K562 treated with DMSO at 1 percent for 4 hours (cell line): ENCODE measurements around the gene KRTCAP2. TPM values are rescaled to one million over a fixed set of nuclear protein-coding genes. Genes with fewer than 3 reads are reported as not detected.

Experiments used
- total RNA-seq: library from RNA; unstranded; fragments of 300-600 nt; gene quantifications from 2 replicates; pipeline ENCODE4 v1.2.3, GENCODE V29; 2022; ENCODE audit not compliant: insufficient read depth

KRTCAP2 gene
- 290 and 308 TPM in 2 replicates for total RNA-seq

DNA sequence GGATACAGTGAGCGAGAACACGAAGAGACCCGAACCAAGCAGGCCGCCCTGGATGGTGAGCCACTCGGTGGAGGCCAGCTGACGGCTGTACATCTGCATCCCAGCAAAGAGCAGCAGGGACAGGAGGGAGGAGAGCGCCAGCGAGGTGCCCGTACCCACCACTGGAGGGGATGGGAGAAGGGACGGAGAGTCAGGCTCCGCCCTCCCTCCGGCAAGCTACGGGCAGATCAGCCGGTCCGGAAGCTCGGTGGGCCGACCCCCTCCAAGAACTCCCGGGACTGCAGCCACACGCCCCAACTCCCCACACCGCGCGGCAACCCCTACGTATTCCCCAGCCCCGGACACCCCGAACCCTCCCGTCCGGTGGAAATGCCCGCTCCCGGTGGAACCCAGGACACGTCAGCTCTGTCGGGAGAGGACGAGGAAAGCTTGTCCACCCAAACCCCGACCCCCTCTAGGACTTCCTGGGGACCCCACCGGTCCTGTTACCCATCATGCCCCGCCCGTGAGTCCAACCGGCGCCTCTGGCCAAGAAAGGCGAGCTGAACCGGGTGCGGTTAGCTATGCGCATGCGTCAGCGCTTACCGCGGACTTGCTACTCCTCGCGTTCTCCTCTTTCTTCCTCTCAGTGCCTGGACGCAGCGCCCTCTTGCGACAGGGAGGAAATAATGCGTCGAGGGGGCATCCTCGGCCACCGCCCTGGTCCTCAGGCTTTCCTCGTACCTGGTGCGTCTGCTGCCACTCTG is at the start of gene KRTCAP2:
Gene KRTCAP2, minus strand, starts transcription at position 573 of the 746 bp plus-strand sequence. Its CDS starts 80 bp downstream, at position 493.

GRCh38 chr1:155208541-155209311 is 35.6 kb upstream of the KRTCAP2 start, which contains the start of gene MTX1:
TSS of gene MTX1 (plus strand) at chr1:155208695. CDS start at chr1:155208805, 110 bp downstream.

GRCh38 chr1:155207806-155208540 is 34.9 kb upstream of the KRTCAP2 start, which contains the start of gene THBS3:
TSS of gene THBS3 (minus strand) at chr1:155207897. CDS start at chr1:155207876, 21 bp downstream.

DNA sequence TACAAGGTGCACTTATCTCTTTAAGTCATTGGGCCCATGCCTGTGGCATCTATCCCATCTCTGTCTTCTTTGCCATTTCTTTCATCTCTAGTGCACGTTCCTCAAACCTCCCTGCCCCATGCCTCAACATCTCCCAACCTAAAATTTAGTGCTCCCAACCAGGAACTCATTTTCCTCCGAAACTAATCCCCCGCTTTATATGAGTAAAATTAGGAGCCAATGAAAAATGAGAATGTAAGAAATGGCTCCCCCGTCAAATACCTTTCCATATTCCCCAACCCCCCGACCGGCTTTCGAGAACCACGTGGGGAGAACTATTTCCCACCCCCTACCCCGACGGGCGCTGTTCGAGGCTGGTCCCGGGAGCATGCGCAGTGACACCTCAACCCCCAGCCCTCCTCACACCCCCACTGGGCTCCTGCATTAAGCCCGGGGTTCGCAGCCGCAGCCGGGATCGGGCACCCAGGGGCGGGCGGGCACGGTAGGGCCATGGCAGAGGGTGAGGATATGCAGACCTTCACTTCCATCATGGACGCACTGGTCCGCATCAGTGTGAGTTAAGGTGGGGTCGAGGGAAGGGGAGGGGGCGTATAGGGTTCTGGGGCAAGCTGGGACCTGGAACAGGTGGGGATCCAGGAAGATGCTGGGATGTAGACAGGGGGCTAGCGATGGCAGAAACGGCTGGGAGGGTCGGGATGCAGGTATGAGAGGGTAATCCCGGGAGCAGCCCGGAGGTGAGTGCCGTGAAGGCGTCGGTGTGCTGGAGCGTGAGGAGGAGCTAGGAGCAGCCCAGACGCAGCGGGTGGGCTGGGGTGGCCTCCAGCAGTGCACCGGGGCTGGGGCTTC is 597 bp upstream of the KRTCAP2 start, which contains the start of gene TRIM46:
Gene TRIM46, plus strand, starts transcription at position 372 of the 846 bp plus-strand sequence. Its CDS starts 118 bp downstream, at position 490.

DNA sequence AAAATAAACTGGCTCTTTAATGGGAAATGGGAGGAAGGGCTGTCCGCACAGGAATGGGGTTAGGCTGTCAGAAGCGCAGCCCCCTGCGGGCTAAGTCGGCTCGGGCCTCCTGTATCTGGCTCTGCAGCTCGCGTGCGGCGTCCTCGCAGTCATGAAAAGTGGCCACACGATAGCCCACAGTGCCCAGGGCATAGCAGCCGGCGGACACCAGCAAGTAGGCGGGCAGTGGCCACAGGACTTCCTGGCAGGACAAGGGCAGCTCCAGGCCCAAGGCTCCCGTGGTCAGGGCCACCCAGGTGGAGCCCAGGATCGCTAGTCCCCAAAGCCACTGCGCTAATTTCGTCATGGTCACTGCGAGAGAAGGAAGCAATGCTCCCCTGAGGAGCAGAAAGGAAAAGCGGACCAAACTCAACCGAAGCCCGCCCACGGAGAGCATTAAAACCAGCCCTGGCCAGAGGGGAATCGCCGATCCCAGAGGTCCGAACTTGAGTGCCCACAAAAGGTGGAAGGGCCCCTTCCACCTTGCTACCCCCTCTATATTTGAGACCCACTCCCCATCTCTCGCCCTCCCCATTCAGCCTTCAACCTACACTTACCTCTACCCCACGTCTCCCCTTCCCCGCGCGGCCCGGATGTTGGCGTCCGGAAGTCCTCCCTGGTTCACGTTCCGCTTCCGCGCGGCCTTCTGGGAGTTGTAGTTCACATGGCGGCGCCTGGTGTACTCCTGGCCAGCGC is 33.0 kb downstream of the KRTCAP2 start, which contains the start of gene DPM3:
Gene DPM3, minus strand, starts transcription at position 637 of the 735 bp plus-strand sequence. Its CDS starts 291 bp downstream, at position 346.

DNA sequence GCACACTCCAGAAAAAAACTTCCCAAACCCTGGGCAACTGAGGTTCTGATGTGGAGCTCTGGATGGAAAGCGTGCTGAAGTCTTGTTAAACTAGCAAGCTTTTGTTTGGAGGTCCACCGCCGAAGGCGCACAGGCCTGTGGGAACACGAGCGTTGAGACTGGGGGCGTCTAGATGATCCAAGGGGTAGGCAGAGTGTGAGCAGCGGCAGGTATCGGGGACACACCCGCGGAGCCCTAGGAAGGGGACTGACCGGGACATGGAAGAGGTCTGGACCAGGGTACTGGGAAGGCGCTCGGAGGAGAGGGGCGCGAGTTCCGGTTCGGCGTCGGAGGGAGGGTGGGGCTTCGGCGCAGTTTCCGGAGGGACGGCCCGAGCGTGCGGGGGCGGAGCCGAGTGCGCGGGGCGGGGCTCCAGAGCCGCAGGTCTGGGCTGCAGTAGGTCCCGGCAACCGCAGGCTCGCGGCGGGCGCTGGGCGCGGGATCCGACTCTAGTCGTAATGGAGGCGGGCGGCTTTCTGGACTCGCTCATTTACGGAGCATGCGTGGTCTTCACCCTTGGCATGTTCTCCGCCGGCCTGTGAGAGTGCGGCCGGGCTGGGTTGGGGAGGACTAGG is 37.6 kb downstream of the KRTCAP2 start, which contains the start of gene SLC50A1:
Gene SLC50A1, plus strand, starts transcription at position 438 of the 614 bp plus-strand sequence. Its CDS starts 60 bp downstream, at position 498.

GRCh38 chr1:155127105-155127966 is 45.8 kb downstream of the KRTCAP2 start, which contains the start of gene EFNA1:
TSS of gene EFNA1 (plus strand) at chr1:155127876. CDS start at chr1:155127978, 102 bp downstream.

Other genes with a start within 250 kb of the KRTCAP2 start
- 15.0 and 15.4 TPM in 2 replicates for gene PMVK, start 236.6 kb downstream of the KRTCAP2 start, total RNA-seq
- 17.2 and 18.4 TPM in 2 replicates for gene PBXIP1, start 217.2 kb downstream of the KRTCAP2 start, total RNA-seq
- gene PYGO2, start 211.5 kb downstream of the KRTCAP2 start, total RNA-seq, result 33.7 and 39.2 TPM in 2 replicates
- 39.1 and 42.7 TPM in 2 replicates for gene SHC1, start 202.6 kb downstream of the KRTCAP2 start, total RNA-seq
- 495 and 528 TPM in 2 replicates for gene CKS1B, start 198.6 kb downstream of the KRTCAP2 start, total RNA-seq
- 32.2 and 39.4 TPM in 2 replicates for gene FLAD1, start 190.0 kb downstream of the KRTCAP2 start, total RNA-seq
- gene LENEP, start 179.7 kb downstream of the KRTCAP2 start, total RNA-seq, result not detected in 2 replicates
- gene ZBTB7B, start 170.5 kb downstream of the KRTCAP2 start, total RNA-seq, result 27.9 and 35.5 TPM in 2 replicates
- gene DCST2, start 139.5 kb downstream of the KRTCAP2 start, total RNA-seq, result not detected in 2 replicates
- gene DCST1, start 139.5 kb downstream of the KRTCAP2 start, total RNA-seq, result not detected in 2 replicates
- 40.7 and 46.0 TPM in 2 replicates for gene ADAM15, start 122.0 kb downstream of the KRTCAP2 start, total RNA-seq
- 10.5 and 16.5 TPM in 2 replicates for gene EFNA4, start 109.6 kb downstream of the KRTCAP2 start, total RNA-seq
- 3.1 and 5.9 TPM in 2 replicates for gene EFNA3, start 94.5 kb downstream of the KRTCAP2 start, total RNA-seq
- gene EFNA1, start 45.4 kb downstream of the KRTCAP2 start, total RNA-seq, result 5.1 and 5.9 TPM in 2 replicates
- gene SLC50A1, start 37.5 kb downstream of the KRTCAP2 start, total RNA-seq, result 96.4 and 104 TPM in 2 replicates
- gene DPM3, start 32.8 kb downstream of the KRTCAP2 start, total RNA-seq, result 120 and 130 TPM in 2 replicates
- gene TRIM46, start 545 bp upstream of the KRTCAP2 start, total RNA-seq, result 0.40 TPM in 1 of 2 replicates, not detected in the other
- 5.3 and 6.6 TPM in 2 replicates for gene THBS3, start 34.6 kb upstream of the KRTCAP2 start, total RNA-seq
- gene MTX1, start 35.4 kb upstream of the KRTCAP2 start, total RNA-seq, result 69.3 and 70.9 TPM in 2 replicates
- gene ENTREP3, start 82.2 kb upstream of the KRTCAP2 start, total RNA-seq, result 30.0 and 43.2 TPM in 2 replicates
- 109 and 131 TPM in 2 replicates for gene SCAMP3, start 89.1 kb upstream of the KRTCAP2 start, total RNA-seq
- gene CLK2, start 100.2 kb upstream of the KRTCAP2 start, total RNA-seq, result 28.5 and 34.6 TPM in 2 replicates
- 3.2 and 4.2 TPM in 2 replicates for gene HCN3, start 104.2 kb upstream of the KRTCAP2 start, total RNA-seq
- gene PKLR, start 128.1 kb upstream of the KRTCAP2 start, total RNA-seq, result 25.1 and 25.8 TPM in 2 replicates
- gene FDPS, start 135.6 kb upstream of the KRTCAP2 start, total RNA-seq, result 237 and 248 TPM in 2 replicates
- 40.3 and 62.8 TPM in 2 replicates for gene RUSC1, start 147.6 kb upstream of the KRTCAP2 start, total RNA-seq